GM18519 (cell line): ENCODE measurements around the gene ADPRHL1.
"Not testable (repeated sequence)": the region's sequence is repeated elsewhere in the genome, so short reads cannot be mapped to it uniquely, and the experiment has no call there.

Experiments
- ATAC-seq: cut with Tn5 transposase; IDR thresholded peaks from one replicate; pipeline ENCODE4 v1.9.1; 2021; ENCODE audit warnings: mild to moderate bottlenecking, moderate library complexity; ENCODE audit not compliant: unreplicated experiment, low FRiP score

Gene ADPRHL1

GRCh38 chr13:113383089-113383488 is 70.2 kb downstream of the ADPRHL1 start:
- no peak for ATAC-seq

GRCh38 chr13:113382542-113382941 is 70.7 kb downstream of the ADPRHL1 start:
- ATAC-seq, result not testable (repeated sequence)

- no peak for ATAC-seq
These were observed 74.5 kb downstream of the ADPRHL1 start for GRCh38 chr13:113378825-113379224.

DNA sequence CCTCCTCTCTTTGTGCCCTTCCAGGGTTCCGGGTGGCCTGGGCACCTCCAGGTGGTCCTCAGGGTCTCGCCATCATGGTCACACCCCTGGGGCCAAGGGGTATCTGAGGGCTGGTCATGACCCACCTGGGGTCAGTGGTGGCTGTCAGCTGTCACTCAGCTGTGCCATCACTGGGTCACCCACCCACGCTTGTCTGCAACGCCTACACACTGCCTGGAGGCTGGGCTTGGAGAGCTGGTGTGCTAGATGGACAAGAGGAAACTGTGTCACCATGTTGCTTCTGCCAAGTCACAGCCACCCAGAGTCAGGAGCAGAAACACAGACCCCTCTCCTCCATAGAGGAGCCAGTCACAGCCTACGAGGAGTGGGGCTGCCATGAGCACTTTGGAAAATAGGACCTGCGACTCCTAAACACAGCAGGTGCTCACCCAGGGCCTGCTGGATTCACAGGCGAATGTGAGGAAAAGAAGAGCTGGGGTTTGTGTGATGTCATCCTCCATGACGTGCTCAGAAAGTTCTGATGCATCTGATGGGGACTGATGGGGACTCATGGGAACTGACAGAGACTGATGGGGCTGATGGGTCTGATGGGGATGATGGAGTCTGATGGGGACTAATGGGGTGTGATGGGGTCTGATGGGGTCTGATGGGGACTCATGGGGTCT is 78.6 kb downstream of the ADPRHL1 start:
- ATAC-seq, result no peak

DNA sequence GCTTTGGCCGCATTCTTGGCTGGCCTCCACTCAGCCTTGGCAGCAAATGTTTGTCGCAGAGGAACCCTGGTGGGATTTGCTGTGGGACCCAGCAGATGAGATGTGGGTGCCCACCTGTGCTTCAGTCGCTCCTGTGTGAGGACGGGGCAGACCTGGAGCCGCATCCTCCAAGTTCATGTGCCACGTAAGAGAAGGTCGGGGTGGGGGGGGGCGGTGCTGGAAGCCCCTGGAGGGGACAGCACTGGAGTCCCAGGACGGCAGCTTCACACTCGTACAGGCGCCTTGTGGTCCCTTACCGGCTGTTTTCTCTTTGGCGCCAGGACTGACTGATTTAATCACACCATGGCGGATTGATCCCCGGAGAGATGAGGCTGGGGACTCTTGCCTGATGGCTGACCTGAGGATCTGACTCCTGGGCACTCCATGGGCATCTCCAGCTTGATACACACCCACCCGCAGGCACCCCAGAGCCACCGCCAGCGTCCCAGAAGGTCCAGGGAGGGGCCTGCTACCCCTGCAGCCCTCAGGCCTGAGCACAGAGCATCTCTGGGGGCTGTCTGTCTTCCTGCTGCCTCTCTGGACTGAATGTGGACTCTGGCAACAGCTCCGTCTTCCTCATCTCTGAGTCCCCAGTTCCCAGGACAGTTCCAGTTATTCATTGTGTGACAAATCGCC is 79.3 kb downstream of the ADPRHL1 start:
- no peak for ATAC-seq

GRCh38 chr13:113371701-113372100 is 81.6 kb downstream of the ADPRHL1 start:
- ATAC-seq, result not testable (repeated sequence)

- ATAC-seq, result no peak
These were observed 82.2 kb downstream of the ADPRHL1 start for GRCh38 chr13:113371061-113371460.

DNA sequence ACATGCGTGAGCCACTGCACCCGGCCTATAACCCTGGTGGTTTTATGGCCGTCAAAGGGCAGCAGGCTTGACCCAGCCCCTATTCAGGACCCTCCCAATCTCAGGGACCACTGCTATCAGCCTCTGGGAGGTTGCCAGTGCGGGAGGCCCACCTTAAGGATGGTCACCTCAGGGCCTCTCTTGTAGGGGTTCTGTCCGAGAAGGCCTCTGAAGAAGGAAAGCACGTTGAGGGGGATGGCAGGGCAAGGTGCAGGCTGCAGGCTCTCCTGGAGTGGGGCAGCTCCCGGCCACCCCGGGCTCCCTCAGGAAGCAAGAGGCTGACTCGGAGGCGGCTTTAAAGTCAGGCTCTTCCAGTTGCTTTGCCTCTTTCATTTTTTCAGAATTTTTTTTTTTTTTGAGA is 83.4 kb downstream of the ADPRHL1 start:
- ATAC-seq, result no peak

GRCh38 chr13:113369189-113369588 is 84.1 kb downstream of the ADPRHL1 start:
- ATAC-seq, result no peak

GRCh38 chr13:113368353-113368752 is 84.9 kb downstream of the ADPRHL1 start:
- not testable (repeated sequence) for ATAC-seq

- no peak for ATAC-seq
These were observed 85.5 kb downstream of the ADPRHL1 start for GRCh38 chr13:113367771-113368170.

DNA sequence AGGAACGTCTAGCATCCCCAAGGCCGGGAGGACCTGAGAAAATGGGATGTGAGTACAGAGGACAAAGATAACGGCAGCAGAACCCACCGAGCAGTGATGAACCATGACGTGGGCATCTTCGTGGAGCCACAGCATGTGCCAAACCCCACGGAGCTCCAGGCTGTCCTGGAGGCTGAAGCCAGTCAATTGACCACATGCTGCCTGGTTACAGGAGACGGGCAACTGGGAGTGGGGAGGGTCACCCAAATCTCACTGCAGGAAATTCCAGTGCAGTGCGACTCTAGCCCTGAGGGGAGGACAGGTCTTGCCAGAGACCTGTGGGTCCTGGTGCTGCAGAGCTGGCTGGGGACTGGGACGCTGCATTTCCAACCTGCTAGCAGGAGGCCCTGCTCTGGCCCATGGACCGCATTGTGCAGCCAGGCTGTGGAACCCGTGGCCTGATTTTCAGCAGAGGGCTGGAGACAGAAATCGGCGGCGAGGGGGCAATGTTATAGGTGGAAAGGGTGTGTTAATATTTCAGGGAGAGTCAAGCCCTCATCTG is 86.2 kb downstream of the ADPRHL1 start:
- ATAC-seq, result no peak

DNA sequence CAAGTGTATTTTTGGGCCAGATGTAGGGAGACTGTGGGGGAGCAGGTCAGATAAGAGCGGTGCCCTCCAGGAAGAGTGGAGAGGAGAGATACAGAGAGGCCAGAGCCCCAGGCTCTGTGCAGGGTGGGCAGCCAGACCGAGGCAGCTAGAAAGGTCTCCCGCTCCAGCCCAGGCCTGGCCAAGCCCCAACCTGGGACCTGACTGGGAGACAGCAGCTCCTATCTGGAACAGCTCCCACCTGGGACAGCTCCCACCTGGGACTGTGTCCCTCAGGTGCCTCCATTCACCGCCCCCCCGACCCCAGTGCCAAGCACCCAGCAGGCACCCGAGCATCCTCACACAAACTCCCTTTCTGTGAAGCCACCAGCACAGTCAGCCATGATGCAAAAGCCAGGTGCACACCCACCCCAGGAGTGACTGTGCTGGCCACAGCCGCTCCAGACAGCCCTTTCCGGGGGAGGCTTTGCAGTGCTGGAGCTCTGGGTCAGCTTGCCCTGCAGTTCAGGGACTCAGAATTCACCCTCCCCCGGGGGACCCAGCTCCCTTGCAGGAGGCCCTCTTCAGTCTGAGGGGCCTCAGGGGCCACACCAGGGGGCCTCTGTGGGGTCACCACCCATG is 87.2 kb downstream of the ADPRHL1 start:
- ATAC-seq, result no peak

GRCh38 chr13:113365583-113365970 is 87.7 kb downstream of the ADPRHL1 start:
- no peak for ATAC-seq

DNA sequence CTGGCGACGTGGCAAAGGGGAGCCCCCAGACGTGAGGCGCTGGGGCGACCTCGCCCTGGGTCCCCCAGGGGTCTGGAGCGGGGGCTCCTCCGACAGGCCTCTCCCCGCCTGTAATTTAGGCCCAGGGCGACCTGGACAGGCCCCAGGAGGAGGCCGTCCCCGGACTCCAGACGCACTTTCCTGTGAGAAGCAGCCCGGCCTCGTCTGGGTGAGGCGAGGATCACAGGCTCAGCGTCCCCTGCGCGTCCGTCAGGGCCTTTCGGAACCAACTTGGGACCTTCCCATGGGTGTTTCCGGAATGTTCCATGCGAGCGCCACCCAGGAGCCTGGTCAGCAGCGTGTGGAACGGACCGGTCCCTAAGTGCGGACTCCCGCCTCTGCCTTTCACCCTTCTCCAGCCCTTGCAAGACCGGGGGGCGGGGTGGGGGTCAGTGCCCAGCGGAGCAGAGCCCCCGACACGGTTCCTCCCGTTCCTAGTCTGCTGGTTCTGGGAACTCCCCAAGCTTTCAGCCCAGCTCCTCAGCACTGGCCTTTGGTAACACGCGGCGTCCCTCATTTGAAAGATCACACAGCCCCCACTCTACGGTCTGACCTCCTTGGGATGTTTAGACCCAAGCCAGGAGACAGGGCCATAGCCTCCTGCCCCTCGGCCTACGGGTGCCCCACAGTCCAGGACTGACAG is 88.2 kb downstream of the ADPRHL1 start:
- no peak for ATAC-seq

DNA sequence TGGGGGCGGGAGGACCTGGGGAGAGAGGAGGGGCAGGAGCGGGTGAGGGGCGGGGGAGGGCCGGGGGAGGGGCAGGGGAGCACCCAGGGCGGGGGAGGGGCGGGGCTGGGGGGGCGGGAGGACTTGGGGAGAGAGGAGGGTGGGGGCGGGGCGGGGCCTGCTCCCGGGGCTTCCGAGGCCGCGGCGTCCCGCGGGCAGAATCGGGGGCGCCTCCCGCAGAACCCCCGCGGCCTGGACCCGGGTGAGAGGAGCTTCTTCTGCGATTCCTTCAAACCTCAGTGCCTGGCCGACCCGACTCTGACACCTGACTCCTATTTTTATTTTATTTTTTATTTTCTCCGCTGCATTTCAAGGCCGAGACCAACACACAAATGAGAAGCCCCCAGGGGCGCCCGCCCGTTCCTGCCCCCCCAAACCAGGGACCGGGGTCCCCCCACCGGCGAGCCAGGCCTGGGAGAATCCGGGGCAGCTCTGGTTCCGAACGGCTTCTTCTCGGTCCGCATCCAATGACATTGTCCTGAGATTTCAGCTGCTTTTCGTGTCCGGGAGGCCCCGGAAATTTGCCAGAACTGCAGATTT is 88.9 kb downstream of the ADPRHL1 start:
- ATAC-seq, result no peak

DNA sequence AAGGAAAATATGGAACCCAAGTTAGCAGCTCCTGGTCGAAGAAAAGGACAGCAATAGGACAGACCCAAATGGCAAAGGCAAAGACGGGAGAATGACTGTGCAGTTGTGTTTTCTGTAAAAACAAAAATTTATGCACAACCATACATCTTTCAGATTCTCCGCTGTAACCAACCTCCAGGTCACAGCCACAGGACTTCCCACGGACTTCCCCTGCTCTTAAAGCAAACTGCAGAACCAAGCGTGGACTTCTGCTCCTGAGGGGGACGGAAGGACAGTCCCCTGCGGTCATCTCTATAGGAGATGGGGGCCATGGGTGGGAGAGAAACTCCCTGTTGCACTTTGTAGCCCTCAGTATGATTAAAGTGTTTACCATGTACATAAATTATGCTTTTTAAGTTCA is 91.9 kb downstream of the ADPRHL1 start:
- ATAC-seq, result no peak

GRCh38 chr13:113360446-113360845 is 92.8 kb downstream of the ADPRHL1 start:
- no peak for ATAC-seq

- ATAC-seq, result no peak
These were observed 93.7 kb downstream of the ADPRHL1 start for GRCh38 chr13:113359571-113359970.

GRCh38 chr13:113358653-113359190 is 94.6 kb downstream of the ADPRHL1 start:
- no peak for ATAC-seq
